GM19463 (cell line): ENCODE measurements around the gene GBP2.
A peak's percentile ranks its signal among the peaks of the same experiment; 100 is the strongest.

ENCODE experiments used
- ATAC-seq: cut with Tn5 transposase; IDR thresholded peaks from one replicate; pipeline ENCODE4 v1.9.1; 2021; ENCODE audit warnings: mild to moderate bottlenecking, moderate library complexity; ENCODE audit not compliant: unreplicated experiment

The GBP2 gene

DNA sequence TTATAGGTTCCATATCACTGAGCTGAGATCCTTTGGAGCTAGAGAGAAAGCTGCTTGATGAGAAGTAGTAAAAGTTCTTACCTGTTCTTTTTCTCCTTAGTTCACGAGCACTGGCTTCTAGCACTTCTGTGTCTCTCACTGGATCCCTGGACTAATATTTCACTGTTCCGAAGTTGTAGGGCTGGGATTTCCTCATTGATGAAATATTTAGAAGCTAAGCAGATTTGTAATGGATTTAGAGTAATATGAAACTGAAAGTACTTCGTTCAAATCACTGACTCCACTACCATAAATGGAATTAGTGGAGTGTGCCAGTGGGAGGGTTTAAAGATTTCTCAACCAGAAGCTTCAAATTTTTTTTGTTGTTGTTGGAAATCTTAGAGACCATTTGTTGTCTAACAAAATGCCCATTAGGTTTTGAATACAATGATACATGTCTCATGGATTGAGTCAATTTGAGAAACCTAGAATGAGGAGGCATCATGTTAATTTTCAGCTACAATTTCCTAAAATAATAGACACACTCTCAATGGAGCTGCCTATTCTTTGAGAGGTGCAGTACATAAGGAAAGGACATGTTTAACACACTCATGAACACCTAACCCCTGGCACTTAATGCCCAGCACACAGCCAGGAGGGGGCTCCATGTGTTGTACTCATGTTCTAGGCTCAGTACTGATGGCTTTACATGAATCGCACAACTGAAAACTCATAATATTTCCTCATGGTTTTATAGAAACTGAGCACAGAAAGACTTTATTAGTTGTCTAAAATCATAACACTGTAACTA lies 60.6 kb downstream of the GBP2 start, which contains the start of gene GBP1:
Gene GBP1 (minus strand): TSS at position 130 of the 790 bp plus-strand sequence. CDS start 1,974 bp downstream, outside the sequence.
- ATAC-seq = peak; percentile 57

- peak; percentile 38 for ATAC-seq
Observed at GRCh38 chr1:89064632-89065031, 61.3 kb downstream of the GBP2 start.

- no peak for ATAC-seq
Observed at GRCh38 chr1:89063094-89063493, 62.8 kb downstream of the GBP2 start.

DNA sequence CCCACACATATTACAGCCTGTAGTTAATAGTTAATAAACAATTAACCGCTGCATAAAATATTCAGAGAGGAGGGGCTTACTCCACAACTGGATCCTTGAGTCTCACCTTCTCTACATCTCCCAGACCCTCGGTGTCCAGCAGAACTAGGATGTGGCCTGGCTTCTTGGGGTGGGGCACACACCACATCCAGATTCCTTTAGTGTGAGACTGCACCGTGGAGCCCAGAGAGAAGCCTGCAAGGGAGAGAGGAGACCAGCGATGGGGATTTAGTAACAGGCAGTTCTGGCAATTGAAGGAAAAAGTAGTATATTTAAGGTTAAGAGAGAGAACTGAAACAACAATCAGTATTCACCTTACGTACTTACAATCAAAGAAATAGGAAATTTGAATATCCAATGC lies 65.8 kb downstream of the GBP2 start:
- no peak for ATAC-seq
